Gastrocnemius medialis (tissue), 4 donors: ENCODE data around the gene ZNF445.

Experiments used
- CTCF ChIP-seq, 5 experiments: fragments of 450-650 bp in 3 of 5; fragments of 200-600 bp in 2 of 5; sonication (generic) in 2 of 5; IDR thresholded peaks in 4 of 5; conservative IDR thresholded peaks in 1 of 5; 1 replicate in 4 of 5; 2 replicates in 1 of 5; pipeline ENCODE4 v1.5.1; 2016 to 2019; ENCODE audit warnings: antibody characterized with exemption in 5 of 5, mild to moderate bottlenecking in 3 of 5, moderate library complexity in 3 of 5
- POLR2A ChIP-seq, 2 donors: fragments of 450-650 bp; IDR thresholded peaks; one replicate each; pipeline ENCODE4 v1.6.1; 2017; ENCODE audit warnings: antibody characterized with exemption in 2 of 2, mild to moderate bottlenecking in 2 of 2, moderate library complexity in 2 of 2

GRCh38 chr3:44395714-44396113, 81.8 kb downstream of the ZNF445 start:
- no peak for TF ChIP-seq CTCF (IDR thresholded peaks at IDR 0.05 in 4 of 5, conservative IDR thresholded peaks at IDR 0.05 in 1 of 5)
- no peak for TF ChIP-seq POLR2A (IDR thresholded peaks at IDR 0.05)
